Sigmoid colon (tissue), 4 donors: ENCODE results near the gene CARMIL1.

Experiments used
- CTCF ChIP-seq, 4 experiments: fragments of 450-650 bp in 3 of 4; fragments of 200-600 bp in 1 of 4; IDR thresholded peaks; one replicate each; pipeline ENCODE4 v1.5.1; 2016 to 2019; ENCODE audit warnings: antibody characterized with exemption in 4 of 4, mild to moderate bottlenecking in 3 of 4, moderate library complexity in 2 of 4
- EP300 ChIP-seq, 4 donors: sonication (generic); formaldehyde crosslinking; IDR thresholded peaks; one replicate each; pipeline ENCODE4 v1.6.1; 2017; ENCODE audit warnings: antibody characterized with exemption in 4 of 4
- POLR2A ChIP-seq, 2 donors: fragments of 450-650 bp; IDR thresholded peaks; one replicate each; pipeline ENCODE4 v1.6.1; 2016; ENCODE audit warnings: antibody characterized with exemption in 2 of 2, mild to moderate bottlenecking in 2 of 2, moderate library complexity in 2 of 2
- POLR2AphosphoS5 ChIP-seq, 4 donors: sonication (generic); formaldehyde crosslinking; IDR thresholded peaks; one replicate each; pipeline ENCODE4 v1.6.1; 2017; ENCODE audit warnings: antibody characterized with exemption in 4 of 4

GRCh38 chr6:25436760-25437159 is 157.6 kb downstream of the CARMIL1 start:
- TF ChIP-seq CTCF (IDR thresholded peaks at IDR 0.05) (no peak), EP300 (IDR thresholded peaks at IDR 0.05) (no peak), POLR2A (IDR thresholded peaks at IDR 0.05) (no peak), POLR2AphosphoS5 (IDR thresholded peaks at IDR 0.05) (no peak)
